CD1c-positive myeloid dendritic cell (primary cell): ENCODE results near the gene NDEL1.
"Not testable (repeated sequence)": the region's sequence is repeated elsewhere in the genome, so short reads cannot be mapped to it uniquely, and the experiment has no call there.

ENCODE experiments used
- DNase-seq: peaks from one replicate; pipeline ENCODE4 v3.0.0-alpha.2; 2016; ENCODE audit errors: extremely low spot score

Gene NDEL1, protein sequence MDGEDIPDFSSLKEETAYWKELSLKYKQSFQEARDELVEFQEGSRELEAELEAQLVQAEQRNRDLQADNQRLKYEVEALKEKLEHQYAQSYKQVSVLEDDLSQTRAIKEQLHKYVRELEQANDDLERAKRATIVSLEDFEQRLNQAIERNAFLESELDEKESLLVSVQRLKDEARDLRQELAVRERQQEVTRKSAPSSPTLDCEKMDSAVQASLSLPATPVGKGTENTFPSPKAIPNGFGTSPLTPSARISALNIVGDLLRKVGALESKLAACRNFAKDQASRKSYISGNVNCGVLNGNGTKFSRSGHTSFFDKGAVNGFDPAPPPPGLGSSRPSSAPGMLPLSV

GRCh38 chr17:8435245-8436168 is at the start of gene NDEL1:
TSS of gene NDEL1 (plus strand) at chr17:8435884. CDS start at chr17:8444272, 8,388 bp downstream.
- peak; percentile 99 for DNase-seq

DNA sequence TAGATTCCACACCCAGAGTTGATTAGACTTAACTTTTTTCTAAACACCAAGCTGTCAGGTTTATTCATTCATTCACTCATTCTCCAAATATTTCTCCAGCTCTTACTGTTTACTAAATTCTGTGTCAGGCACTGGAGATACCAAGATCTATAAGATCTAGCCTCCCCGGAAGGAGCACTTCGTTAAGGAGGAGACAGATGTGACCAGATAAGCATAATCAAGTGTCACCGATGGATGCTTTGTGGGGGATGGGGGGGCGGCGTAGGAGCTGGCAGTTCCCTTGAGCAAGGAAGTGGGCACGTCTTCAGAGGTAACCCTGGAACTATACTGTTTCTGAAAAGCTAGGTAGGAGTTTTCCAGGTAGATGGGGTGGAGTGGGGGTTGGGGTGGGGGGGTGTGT is 48.8 kb upstream of the NDEL1 start:
- no peak for DNase-seq

DNA sequence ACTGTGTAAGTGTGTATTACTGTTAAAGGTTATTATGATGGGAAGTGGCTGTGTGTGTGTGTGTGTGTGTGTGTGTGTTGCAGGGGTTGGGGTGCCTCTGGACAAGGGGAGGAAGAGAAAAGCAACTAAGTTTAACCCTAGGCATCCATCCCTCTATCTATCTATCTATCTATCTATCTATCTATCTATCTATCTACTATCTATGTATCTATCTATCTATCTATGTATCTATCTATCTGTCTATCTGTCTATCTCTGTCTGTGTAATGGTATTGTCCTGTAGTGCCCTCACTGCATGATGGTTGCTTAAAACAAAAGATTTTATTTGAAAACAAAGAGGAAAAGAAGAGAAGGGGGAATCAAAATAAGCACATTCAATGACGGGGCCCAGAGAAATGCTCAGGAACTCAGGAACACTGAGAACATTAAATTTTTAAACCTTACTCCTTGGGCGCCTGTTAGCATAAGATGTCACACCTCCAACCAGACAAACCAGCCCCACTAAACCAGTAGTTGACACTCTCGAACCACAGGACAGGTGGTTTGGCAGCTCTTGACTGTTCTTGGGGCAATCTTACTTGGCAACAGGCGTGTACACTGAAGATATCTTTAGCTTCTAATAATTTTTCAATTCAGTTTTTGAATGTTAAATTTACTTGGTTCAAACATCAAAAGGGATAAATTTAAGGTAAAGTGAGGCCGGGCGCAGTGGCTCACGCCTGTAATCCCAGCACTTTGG is 47.6 kb upstream of the NDEL1 start:
- no peak for DNase-seq

- DNase-seq, result no peak
Measured at GRCh38 chr17:8391711-8392110, 44.0 kb upstream of the NDEL1 start.

GRCh38 chr17:8392274-8392673 is 43.4 kb upstream of the NDEL1 start:
- no peak for DNase-seq

DNA sequence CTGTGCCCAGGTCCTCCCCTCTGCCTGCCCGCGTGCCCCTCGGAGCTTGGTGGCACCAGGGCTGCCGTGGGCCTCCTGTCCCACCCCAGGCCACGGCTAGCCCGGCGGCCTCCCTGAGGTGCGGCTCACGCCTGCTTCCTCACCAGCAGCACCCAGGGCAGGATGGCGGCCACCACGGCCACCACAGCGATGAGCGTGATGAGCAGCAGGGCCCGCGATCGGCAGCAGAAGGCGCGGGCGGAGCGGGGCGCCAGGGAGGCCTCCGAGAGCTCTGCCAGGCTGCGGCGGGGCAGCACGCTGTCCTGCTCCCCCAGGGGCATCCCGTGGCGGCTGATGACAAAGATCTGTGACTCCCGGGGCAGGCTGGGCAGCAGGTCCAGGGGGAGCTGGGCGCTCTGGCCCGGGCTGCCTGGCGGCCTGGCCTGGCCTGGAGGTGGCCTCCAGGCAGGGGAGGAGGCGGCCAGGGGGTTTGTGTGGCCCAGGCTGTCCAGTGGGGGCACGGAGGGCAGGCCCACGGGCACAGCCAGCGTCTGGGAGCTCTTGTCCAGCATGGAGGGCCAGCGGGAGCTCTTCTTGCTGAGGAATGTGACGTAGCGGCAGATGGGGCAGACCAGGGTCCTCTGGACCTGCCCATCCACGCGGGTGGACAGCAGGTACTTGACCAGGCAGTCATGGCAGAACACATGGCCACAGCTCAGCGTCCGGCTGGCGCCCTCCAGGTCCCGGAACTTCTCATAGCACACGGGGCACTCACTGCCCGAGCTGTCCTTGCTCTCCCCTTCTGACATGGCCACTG is 42.8 kb upstream of the NDEL1 start:
- no peak for DNase-seq

DNA sequence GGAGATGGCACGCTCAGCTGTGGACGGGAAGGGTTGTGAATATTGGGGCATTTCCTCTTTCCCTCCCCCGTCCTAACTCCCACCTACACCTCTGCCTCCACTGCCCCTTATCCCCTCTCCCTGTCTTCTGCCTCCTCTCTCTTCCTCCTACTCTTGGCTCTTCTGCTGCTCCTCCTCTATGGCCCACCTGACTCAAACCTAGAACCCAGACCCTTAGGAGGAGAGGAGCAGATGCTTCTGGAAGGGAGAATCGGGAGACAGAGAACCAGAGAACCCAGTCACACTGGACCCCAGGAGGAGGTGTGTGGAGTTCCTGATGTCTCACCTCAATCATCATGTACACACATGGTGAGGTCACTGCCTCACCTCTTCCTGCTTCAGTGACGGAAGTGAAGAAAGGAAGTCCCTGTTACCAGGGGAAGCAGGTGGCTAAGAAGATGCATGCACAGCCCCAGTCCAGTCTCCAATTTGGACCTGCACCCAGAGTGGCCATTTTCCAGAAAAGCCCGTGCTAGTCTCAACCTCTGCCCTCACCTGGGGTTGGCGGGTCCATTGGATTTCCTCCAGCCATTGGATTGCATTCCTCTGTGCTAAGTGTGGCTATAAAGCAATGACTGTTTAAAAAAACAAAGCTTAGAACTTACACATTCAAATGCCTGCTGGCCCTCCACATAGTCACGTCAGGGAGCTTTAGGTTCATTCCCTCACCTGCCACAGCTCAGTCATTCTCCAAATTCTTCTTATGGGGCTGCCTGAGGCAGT is 42.0 kb upstream of the NDEL1 start:
- DNase-seq, result no peak

GRCh38 chr17:8394497-8394896 is 41.2 kb upstream of the NDEL1 start:
- DNase-seq, result not testable (repeated sequence)

- DNase-seq, result no peak
Measured at GRCh38 chr17:8397636-8398035, 38.0 kb upstream of the NDEL1 start, which contains the start of gene RNF222. TSS of gene RNF222 (minus strand) at chr17:8397827. CDS start at chr17:8393461, 4,366 bp downstream.

GRCh38 chr17:8398980-8399379 is 36.7 kb upstream of the NDEL1 start:
- no peak for DNase-seq

DNA sequence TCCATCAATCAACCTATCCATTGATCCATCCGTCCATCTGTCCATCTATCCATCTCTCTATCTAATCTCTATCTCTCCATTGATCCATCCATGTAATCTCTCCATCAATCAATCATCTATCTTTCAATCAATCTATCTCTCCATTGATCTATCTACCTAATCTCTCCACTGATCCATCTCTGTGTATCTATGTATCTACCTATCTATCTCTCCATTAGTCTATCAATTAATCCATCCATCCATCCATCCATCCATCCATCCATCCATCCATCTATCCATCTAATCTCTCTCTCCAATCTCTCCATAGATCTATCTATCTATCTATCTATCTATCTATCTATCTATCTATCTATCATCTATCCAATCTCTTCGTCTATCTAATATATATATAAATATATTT is 34.6 kb upstream of the NDEL1 start:
- DNase-seq, result no peak

DNA sequence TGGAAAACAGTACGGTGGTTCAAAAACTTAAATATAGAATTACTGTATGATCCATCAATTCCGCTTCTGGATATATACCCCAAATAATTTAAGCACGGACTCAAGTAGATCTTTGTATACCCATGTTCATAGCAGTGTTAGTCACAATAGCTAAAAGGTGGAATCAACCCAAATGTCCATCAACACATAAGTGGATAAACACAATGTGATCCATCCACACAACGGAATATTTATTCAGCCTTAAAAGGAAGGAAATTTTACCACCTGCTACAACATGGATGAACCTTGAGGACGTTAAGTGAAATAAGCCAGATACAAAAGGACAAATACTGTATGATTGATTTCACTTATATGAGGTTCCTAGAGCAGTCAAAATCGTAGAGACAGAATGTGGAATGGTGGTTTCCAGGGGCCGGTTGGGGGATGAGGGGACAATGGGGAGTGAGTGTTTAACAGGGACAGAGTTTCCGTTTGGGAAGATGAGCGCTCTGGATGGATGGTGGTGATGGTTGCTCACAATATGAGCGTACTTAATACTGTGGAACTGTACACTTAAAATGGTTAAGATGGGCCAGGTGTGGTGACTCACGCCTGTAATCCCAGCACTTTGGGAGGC is 32.7 kb upstream of the NDEL1 start:
- DNase-seq, result no peak

DNA sequence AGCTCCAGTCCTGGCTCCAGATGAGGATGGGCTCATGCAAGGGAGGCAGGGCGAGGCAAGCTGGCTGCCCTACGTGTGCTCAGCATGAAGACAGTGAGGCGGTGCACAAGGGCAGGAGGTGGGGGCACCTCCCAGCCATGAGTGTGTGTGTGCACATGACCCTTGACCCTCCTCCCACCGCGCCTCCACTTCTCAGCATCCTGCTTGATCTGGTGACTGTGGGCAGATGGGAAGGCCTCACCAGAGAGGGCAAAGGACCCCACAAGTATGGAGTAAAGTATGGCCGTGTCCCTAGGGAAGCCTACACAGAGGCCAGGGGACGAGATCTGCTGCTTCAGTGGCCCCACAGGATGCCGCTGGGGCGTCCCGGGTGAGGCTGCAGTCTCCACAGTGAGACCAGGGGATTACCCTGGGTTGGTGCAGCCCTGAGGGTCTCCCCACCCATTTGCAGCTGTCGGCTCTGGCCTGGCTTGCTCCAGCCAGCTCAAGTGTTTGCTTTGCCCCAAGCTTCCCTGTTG is 30.1 kb upstream of the NDEL1 start:
- DNase-seq, result no peak

DNA sequence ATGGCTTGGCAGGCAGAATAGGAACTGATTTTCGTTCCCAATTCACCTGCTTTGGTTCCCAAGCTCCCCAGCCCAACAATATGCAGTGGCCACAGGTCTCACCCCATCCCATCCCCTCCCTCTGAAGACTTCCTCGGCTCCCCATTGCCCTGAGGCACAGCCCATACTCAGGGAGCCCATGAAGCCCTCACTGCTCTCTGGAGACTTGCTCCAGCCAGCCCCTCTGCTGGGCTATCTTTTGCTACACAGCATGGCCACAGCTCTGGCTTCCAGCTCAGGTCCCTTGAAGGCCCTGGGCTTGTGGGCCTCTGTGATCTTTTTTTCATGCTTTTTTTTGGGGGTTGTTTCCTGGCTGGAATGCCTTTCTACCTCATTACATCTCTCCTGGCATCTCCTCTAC is 29.5 kb upstream of the NDEL1 start:
- DNase-seq, result no peak

DNA sequence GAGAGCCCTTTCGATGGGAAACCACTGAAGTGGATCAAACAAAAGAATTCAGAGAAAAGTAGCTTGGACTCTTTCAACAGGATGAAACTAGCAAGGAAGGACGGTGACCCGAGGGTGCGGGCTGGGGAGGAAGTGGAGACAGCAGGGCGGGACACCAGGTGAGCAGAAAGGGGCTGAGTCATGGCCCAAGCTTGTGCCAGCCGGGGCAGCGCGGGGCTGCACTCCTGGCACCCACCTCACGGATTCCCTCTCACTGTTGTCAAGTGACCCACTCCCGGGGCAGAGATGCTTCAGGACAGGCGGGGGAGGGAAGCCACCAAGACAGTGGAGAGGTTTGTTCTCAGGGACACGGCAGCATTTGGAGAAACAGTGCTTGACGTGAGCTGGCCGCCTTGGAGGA is 27.3 kb upstream of the NDEL1 start:
- no peak for DNase-seq

GRCh38 chr17:8409966-8410882 is 25.5 kb upstream of the NDEL1 start:
- DNase-seq, result peak; percentile 95

DNA sequence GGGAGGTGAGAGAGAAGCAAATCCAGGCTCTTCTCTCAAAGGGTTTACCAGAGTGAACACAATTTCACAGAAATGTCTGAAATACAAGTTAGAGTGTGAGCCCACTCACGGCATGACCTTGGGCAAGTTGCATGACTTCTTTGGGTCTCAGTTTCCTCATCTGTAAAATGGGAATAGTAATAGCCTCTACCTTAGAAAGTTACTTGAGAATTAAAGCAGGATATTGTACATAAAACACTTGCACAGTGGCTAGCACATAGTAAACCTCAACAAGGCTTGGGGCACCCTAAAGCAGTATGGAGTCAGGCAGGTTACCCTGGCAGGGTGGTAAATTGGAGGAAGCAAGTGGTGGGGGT is 24.8 kb upstream of the NDEL1 start:
- no peak for DNase-seq

- no peak for DNase-seq
Measured at GRCh38 chr17:8412089-8412488, 23.6 kb upstream of the NDEL1 start.

- no peak for DNase-seq
Measured at GRCh38 chr17:8413328-8413727, 22.4 kb upstream of the NDEL1 start.
